ENCODE results near the gene GLIPR1L1.

- TF ChIP-seq CTCF (IDR thresholded peaks at IDR 0.05) (no peak), POLR2A (IDR thresholded peaks at IDR 0.05) (no peak)
Observed at GRCh38 chr12:75294797-75295196, 39.7 kb upstream of the GLIPR1L1 start.
